Activated CD4-positive, alpha-beta T cell treated with anti-CD3 and anti-CD28 coated beads for 36 hours (primary cell): ENCODE results near the gene ULBP1. TPM values are rescaled to one million over a fixed set of nuclear protein-coding genes. Genes with fewer than 3 reads are reported as not detected.
"Not testable (repeated sequence)": the region's sequence is repeated elsewhere in the genome, so short reads cannot be mapped to it uniquely, and the experiment has no call there.

Source experiments
- ATAC-seq: fragments of 200-7000 bp; cut with Tn5 transposase; one replicate; pipeline ENCODE4 v1.10.0; 2021; ENCODE audit warnings: mild to moderate bottlenecking, moderate library complexity
- CTCF ChIA-PET: fragments of 350-600 bp; sonication (Branson Sonifier 250); formaldehyde crosslinking; loops from one replicate; lab custom pipeline; 2021; ENCODE audit warnings: antibody characterized with exemption; lab: Charles Lee
- POLR2A ChIA-PET: fragments of 350-600 bp; sonication (Branson Sonifier 250); formaldehyde crosslinking; loops from one replicate; lab custom pipeline; 2021; ENCODE audit warnings: antibody characterized with exemption, inconsistent platforms; lab: Charles Lee
- DNase-seq: peaks from one replicate; pipeline ENCODE4 v3.0.0-alpha.2; 2020
- H3K27ac Mint-ChIP-seq: one replicate; pipeline ENCODE4 v1.8.0; 2021; ENCODE audit warnings: mixed read lengths
- H3K27me3 Mint-ChIP-seq: one replicate; pipeline ENCODE4 v1.8.0; 2021; ENCODE audit warnings: mixed read lengths
- H3K36me3 Mint-ChIP-seq: one replicate; pipeline ENCODE4 v1.8.0; 2021; ENCODE audit warnings: low read depth, mixed read lengths
- H3K4me1 Mint-ChIP-seq: one replicate; pipeline ENCODE4 v1.8.0; 2021; ENCODE audit warnings: mixed read lengths
- H3K4me3 Mint-ChIP-seq: one replicate; pipeline ENCODE4 v1.8.0; 2021; ENCODE audit warnings: mild to moderate bottlenecking, moderate library complexity, mixed read lengths
- H3K9me3 Mint-ChIP-seq: one replicate; pipeline ENCODE4 v1.8.0; 2021; ENCODE audit warnings: low read depth, mixed read lengths
- intact Hi-C, 2 experiments: fragments of 100-400 bp; cut with DNase I in 1 of 2; cut with micrococcal nuclease in 1 of 2; formaldehyde crosslinking; loops; one replicate each; pipeline versions ENCODE4 v1.14.2 to v1.15.1; 2022 to 2024; cut with DNase I, micrococcal nuclease
- total RNA-seq, 2 experiments: library from RNA; stranded (reverse); gene quantifications; one replicate each; pipeline ENCODE4 v1.2.3, GENCODE V29; 2021

The ULBP1 gene
- total RNA-seq, 2 experiments from 2014 or later, result 2.7 to 5.0 TPM

DNA sequence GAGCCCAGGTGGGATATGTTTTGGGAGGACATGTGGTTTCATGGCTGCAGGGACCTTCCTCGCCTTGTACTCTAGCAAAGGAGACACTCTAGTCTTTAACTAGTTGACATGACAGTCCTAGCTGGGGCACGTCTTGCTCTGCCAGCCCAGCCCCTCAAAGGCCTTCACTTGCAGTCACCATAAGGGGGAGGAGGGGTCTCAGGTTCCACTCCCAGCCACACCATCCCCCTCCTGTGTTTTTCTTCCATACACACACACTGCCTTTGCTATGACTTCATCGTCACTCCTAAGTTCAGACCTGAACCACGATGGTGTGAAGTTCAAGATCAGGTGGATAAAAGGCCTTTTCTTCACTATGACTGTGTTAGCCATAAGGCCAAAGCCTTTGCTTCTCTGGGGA, 13.5 kb downstream of the ULBP1 start:
- H3K27ac Mint-ChIP-seq, result no peak overlapping the region
- no peaks in the 10 kb centered on the region for H3K36me3 Mint-ChIP-seq
- no peak overlapping the region for H3K4me3 Mint-ChIP-seq
- H3K9me3 Mint-ChIP-seq, result no peaks in the 10 kb centered on the region
- peaks cover 5% of the 10 kb centered on the region for H3K4me1 Mint-ChIP-seq
- H3K27me3 Mint-ChIP-seq, result peaks cover 69% of the 10 kb centered on the region
- POLR2A ChIA-PET, result no interaction called here
- CTCF ChIA-PET, result no interaction called here
- ATAC-seq (no peak), DNase-seq (no peak)
- intact Hi-C loops, result no loop called here

- Mint-ChIP-seq H3K4me1 (peaks cover 5% of the 10 kb centered on the region), H3K27me3 (peaks cover 70% of the 10 kb centered on the region), H3K9me3 (no peaks in the 10 kb centered on the region), H3K4me3 (no peak overlapping the region), H3K36me3 (no peaks in the 10 kb centered on the region), H3K27ac (no peak overlapping the region)
- DNase-seq, result no peak
- POLR2A ChIA-PET, result no interaction called here
- CTCF ChIA-PET, result no interaction called here
- no peak for ATAC-seq
- intact Hi-C loops, result no loop called here
These were observed 14.9 kb downstream of the ULBP1 start for GRCh38 chr6:149978610-149979009.

DNA sequence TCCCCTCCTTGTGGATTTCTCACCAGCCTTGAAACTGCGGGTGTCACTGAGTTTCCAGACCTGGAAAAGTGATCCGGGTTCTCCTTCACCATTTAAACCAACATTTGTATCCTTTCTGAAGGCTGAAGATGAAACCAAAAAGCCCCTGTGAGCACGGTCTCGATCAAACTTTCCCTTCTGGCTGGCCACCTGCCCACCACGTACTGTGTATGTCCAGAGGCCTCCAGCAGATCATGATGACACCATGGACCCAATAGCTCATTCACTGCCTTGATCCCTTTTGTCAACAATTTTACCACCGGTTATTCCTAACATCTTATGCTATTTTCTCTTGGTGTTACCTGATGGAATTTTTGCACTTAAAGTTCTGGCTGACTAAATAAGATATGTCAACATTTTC, 15.6 kb downstream of the ULBP1 start:
- ChIA-PET CTCF (no interaction called here), POLR2A (interaction anchor here (0.7 kb wide), 1 partner anchor 18 kb away, joined by 3 read pairs; no protein-coding TSS in a partner anchor)
- no peaks in the 10 kb centered on the region for H3K9me3 Mint-ChIP-seq
- intact Hi-C loops, result no loop called here
- peaks cover 67% of the 10 kb centered on the region for H3K27me3 Mint-ChIP-seq
- no peak overlapping the region for H3K27ac Mint-ChIP-seq
- H3K4me3 Mint-ChIP-seq, result no peak overlapping the region
- no peak for ATAC-seq
- no peaks in the 10 kb centered on the region for H3K36me3 Mint-ChIP-seq
- no peak for DNase-seq
- H3K4me1 Mint-ChIP-seq, result peaks cover 5% of the 10 kb centered on the region

DNA sequence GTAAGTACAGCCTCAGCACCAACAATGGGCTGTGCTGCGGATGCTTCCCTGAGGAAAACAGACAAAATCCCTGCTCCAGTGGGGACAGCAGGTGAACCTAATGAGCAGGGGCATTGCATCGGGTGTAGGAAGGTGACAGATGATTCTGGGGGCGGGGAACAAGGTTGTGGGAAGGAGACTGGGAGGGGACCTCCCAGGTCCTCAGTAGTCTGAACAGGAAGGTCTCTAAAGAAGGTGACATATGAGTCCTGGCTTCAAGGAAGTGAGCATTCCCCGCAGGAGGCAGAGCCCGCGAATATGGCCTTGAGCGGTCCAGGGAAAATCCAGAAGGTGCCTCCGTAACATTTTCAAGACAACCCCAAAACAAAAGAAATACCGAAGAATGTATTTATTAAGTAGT, 19.4 kb downstream of the ULBP1 start:
- ChIA-PET POLR2A (no interaction called here), CTCF (interaction anchor here (1.1 kb wide), 1 partner anchor 21 kb away, joined by 3 read pairs; no protein-coding TSS in a partner anchor)
- intact Hi-C loops, result no loop called here
- Mint-ChIP-seq H3K9me3 (peaks cover 2% of the 10 kb centered on the region), H3K27ac (no peak overlapping the region), H3K36me3 (peaks cover 2% of the 10 kb centered on the region), H3K4me1 (peaks cover 10% of the 10 kb centered on the region), H3K4me3 (no peak overlapping the region), H3K27me3 (peaks cover 68% of the 10 kb centered on the region)
- ATAC-seq (no peak), DNase-seq (no peak)

DNA sequence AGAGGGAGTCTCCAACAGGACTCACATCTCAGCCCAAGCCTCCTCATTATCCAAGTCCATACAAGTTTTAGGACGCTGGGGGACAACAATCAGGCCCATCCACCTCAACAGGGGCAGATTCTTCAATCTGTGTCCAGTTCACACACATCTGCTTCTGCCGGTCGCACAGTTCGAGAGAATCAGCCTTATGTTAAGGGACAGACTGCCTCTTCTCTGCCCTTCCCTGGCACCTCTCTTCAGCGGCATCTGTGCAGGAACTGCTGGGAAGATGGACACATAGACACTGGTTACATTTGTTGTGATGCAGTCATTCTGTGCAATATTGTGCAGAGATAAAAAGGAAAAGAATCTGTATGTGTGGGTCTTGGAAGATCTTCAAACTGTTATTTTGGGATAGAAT, 21.0 kb downstream of the ULBP1 start:
- peaks cover 16% of the 10 kb centered on the region for H3K4me1 Mint-ChIP-seq
- H3K27me3 Mint-ChIP-seq, result peaks cover 73% of the 10 kb centered on the region
- POLR2A ChIA-PET, result no interaction called here
- CTCF ChIA-PET, result interaction anchor here (1.0 kb wide), 1 partner anchor 55 kb away, joined by 4 read pairs; no protein-coding TSS in a partner anchor
- peaks cover 7% of the 10 kb centered on the region for H3K9me3 Mint-ChIP-seq
- H3K4me3 Mint-ChIP-seq, result no peak overlapping the region
- ATAC-seq, result no peak
- DNase-seq, result no peak
- H3K36me3 Mint-ChIP-seq, result peaks cover 7% of the 10 kb centered on the region
- no peak overlapping the region for H3K27ac Mint-ChIP-seq
- intact Hi-C loops, result no loop called here

DNA sequence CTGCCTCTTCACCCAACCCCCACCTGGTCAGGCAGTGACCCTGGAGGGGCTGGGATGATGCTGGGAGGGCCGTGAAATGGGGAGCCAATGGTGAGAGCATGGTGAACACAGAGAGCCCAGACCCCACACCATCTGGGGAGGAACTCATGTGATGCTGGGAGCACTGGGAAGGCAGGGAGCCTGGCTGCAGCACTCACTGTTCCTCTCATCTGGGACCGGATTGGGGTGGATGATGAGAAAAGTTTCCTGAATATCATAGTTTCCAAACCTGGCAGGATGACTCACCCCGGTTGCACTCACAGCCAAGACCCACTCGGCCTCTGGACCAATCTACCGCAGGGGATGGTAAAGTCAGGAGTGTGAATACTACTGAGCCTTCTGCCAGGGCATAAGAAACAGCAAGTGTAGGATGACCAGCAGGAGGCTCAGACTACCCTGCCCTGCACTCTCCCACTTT, 21.8 kb downstream of the ULBP1 start:
- no peak overlapping the region for H3K27ac Mint-ChIP-seq

DNA sequence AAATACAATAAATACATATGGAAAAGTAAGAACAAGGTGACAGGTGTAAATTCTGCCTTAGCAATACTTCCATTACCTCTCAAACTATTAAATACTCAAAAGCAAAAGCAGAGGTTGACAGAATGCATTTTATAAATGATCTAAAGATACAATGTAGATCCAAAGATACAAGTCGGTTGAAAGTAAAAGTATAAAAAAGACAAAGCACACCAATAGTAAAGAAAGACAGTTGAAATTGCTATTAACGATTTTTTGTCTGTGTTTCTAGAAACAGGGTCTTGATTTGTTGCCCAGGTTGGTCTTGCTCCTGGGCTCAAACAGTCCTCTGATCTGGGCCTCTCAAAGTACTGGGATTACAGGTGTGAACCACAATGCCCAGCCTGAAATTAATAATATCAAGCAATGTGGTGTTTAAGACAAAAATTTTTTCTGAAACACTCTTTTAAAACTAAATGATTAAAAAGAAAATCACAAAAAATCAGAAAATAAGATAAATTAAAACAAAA, 23.9 kb downstream of the ULBP1 start:
- CTCF ChIA-PET, result no interaction called here
- POLR2A ChIA-PET, result no interaction called here
- no peak overlapping the region for H3K4me3 Mint-ChIP-seq

More for the DNA sequence above, 21.8 kb downstream of the ULBP1 start:
- intact Hi-C loops, result no loop called here
- H3K27me3 Mint-ChIP-seq, result peaks cover 76% of the 10 kb centered on the region
- H3K4me3 Mint-ChIP-seq, result no peak overlapping the region
- CTCF ChIA-PET, result no interaction called here
- peaks cover 7% of the 10 kb centered on the region for H3K9me3 Mint-ChIP-seq
- POLR2A ChIA-PET, result no interaction called here
- peaks cover 24% of the 10 kb centered on the region for H3K4me1 Mint-ChIP-seq
- ATAC-seq, result no peak
- H3K36me3 Mint-ChIP-seq, result peaks cover 7% of the 10 kb centered on the region
- no peak for DNase-seq

DNA sequence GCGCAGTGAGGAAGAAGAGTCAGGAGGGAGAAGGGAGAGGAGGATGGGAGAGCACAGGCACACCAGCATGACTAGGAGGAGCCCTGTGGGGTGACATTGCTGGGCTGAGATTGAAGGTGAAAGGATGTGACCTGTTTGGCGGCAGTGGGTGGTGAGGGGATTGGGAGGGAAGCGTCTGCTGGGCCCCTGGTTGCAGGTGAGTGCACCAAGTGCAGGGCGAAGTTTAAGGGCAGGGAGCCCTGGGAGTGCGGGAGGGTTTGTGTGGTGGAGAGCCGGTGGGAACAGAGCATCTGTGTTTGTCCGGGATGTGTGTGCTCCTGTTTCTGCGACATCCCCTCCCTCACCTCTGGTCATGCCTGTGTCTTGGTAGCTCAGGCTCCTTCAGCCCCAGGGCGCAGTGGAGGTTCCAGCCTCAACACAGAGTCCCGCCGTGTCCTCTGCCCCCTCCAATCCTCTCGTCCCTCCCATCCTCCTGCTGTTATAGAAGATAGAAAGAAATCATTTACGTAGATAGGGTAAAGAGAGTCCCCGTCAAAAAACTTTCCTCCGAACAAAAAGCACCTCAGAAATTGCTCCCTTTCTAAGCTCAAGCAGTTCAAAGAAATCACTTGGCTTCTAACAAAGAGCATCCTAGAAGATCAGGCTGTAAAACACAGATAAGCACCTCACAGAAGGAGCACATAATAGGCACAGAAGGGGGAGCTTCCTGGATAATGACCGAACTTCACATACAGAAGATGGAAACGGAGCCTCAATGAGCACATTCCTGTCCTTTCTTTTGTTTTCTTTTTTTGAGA, 25.0 kb downstream of the ULBP1 start:
- H3K4me1 Mint-ChIP-seq, result peaks cover 29% of the 10 kb centered on the region
- ATAC-seq, result no peak
- peaks cover 82% of the 10 kb centered on the region for H3K27me3 Mint-ChIP-seq
- intact Hi-C loops, result no loop called here
- no peak overlapping the region for H3K27ac Mint-ChIP-seq
- H3K9me3 Mint-ChIP-seq, result peaks cover 7% of the 10 kb centered on the region
- H3K36me3 Mint-ChIP-seq, result peaks cover 7% of the 10 kb centered on the region
- no peak overlapping the region for H3K4me3 Mint-ChIP-seq
- ChIA-PET CTCF (interaction anchor here (0.6 kb wide), 1 partner anchor 40 kb away, joined by 3 read pairs; no protein-coding TSS in a partner anchor), POLR2A (no interaction called here)
- DNase-seq, result no peak

More for the DNA sequence above, 23.9 kb downstream of the ULBP1 start:
- H3K27me3 Mint-ChIP-seq, result peaks cover 78% of the 10 kb centered on the region
- intact Hi-C loops, result no loop called here
- DNase-seq (no peak), ATAC-seq (no peak)
- peaks cover 7% of the 10 kb centered on the region for H3K9me3 Mint-ChIP-seq
- peaks cover 7% of the 10 kb centered on the region for H3K36me3 Mint-ChIP-seq
- peaks cover 29% of the 10 kb centered on the region for H3K4me1 Mint-ChIP-seq
- no peak overlapping the region for H3K27ac Mint-ChIP-seq

DNA sequence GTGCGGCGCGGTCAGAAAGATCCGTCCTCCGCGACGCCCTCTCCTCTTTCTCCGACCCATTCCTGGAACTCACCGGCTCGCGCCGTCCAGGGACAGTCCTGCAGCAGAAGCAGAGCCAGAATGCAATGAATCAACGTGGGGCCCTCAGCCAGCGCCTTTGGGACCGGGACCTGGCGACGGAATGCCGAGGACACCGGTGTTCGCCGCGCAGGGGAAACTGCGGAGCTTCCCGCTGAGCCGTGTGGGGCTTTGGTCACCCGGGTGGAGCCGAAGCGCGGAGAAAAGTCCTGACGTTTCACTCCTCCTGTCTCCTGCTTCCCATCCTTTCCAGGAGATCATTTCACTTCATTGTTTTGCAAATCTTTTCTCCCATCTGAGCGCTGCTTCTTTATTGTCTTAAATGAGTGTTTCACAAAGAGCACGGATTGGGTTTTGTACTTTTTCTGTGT, 26.5 kb downstream of the ULBP1 start:
- H3K9me3 Mint-ChIP-seq, result peaks cover 7% of the 10 kb centered on the region
- ChIA-PET CTCF (interaction anchor here (0.7 to 2.5 kb wide), 4 partner anchors 17 to 298 kb away, joined by 3 to 11 read pairs (median 4); no protein-coding TSS in a partner anchor), POLR2A (interaction anchor here (0.6 kb wide), 1 partner anchor 892 kb away, joined by 7 read pairs; no protein-coding TSS in a partner anchor)
- peaks cover 29% of the 10 kb centered on the region for H3K4me1 Mint-ChIP-seq
- no peak for ATAC-seq
- intact Hi-C loops, result no loop called here
- peaks cover 81% of the 10 kb centered on the region for H3K27me3 Mint-ChIP-seq
- H3K27ac Mint-ChIP-seq, result peak overlapping the region; percentile 48
- H3K4me3 Mint-ChIP-seq, result peak overlapping the region; percentile 68
- no peak for DNase-seq
- peaks cover 7% of the 10 kb centered on the region for H3K36me3 Mint-ChIP-seq

DNA sequence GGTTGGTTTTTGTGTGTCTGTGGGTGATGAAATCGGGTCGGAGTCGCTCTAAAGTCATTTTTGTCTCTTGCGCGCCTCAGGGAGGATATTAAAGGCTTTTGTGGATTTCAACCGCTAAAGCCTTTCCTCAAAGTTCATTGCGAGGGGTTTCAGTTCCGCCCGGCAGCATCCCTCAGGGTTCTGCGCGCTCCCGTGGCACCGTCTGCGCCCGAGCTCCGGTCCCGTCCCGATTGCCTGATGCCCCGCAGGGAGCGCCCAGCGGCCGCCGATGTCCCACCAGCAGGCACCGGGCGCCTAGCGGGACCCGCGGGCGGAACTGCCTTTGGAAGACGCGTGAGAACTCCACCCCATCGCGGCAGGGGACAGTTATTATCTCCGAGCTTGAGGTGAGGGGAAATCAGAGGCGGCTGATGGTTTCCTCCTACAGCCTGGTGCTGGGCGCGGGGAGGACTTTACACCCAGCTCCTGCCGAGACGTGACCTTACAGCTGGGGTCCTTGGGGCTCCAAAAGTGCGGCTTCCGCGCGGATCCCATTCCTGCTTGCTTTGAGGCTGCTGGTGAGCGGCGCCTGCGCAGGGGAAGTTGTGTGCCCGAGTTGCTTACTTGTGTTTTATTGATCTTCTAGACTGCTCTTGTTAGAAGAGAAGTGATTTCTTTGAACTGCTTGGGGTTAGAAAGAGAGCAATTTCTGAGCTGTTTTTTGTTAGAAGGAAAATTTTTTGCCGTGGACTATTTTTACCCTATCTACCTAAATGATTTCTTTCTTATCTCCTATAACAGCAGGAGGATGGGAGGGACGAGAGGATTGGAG, 27.1 kb downstream of the ULBP1 start:
- peaks cover 24% of the 10 kb centered on the region for H3K4me1 Mint-ChIP-seq
- H3K4me3 Mint-ChIP-seq, result peak overlapping the region; percentile 68
- H3K27me3 Mint-ChIP-seq, result peaks cover 79% of the 10 kb centered on the region
- H3K36me3 Mint-ChIP-seq, result peaks cover 7% of the 10 kb centered on the region
- ChIA-PET CTCF (interaction anchor here (0.6 to 2.5 kb wide), 5 partner anchors 16 to 298 kb away, joined by 3 to 11 read pairs (median 3); no protein-coding TSS in a partner anchor), POLR2A (interaction anchor here (0.6 kb wide), 1 partner anchor 891 kb away, joined by 7 read pairs; no protein-coding TSS in a partner anchor)
- intact Hi-C loops, result no loop called here
- ATAC-seq (peak; percentile 50), DNase-seq (peak; percentile 48)
- H3K27ac Mint-ChIP-seq, result peak overlapping the region; percentile 48
- peaks cover 7% of the 10 kb centered on the region for H3K9me3 Mint-ChIP-seq

GRCh38 chr6:149991472-149991795, 27.7 kb downstream of the ULBP1 start:
- H3K9me3 Mint-ChIP-seq, intact Hi-C loops, DNase-seq, POLR2A ChIA-PET, H3K36me3 Mint-ChIP-seq, H3K27ac Mint-ChIP-seq: not testable (repeated sequence)
- CTCF ChIA-PET, result interaction anchor here (0.6 to 2.5 kb wide), 4 partner anchors 15 to 26 kb away, joined by 3 to 11 read pairs (median 4); no protein-coding TSS in a partner anchor
- Mint-ChIP-seq H3K4me3 (peak overlapping the region; percentile 68), H3K27me3 (peaks cover 80% of the 10 kb centered on the region), H3K4me1 (peaks cover 24% of the 10 kb centered on the region)
- peak; percentile 72 for ATAC-seq
